Esophagus squamous epithelium (tissue), 5 donors: ENCODE data around the gene MFSD2B. TPM values are rescaled to one million over a fixed set of nuclear protein-coding genes. Genes with fewer than 3 reads are reported as not detected.

Experiments
- DNase-seq: peaks from one replicate; lab custom pipeline; 2025; lab: John Stamatoyannopoulos, UW
- H3K27ac ChIP-seq, 4 donors: fragments of 200-600 bp; sonication (generic); one replicate each; pipeline ENCODE4 v1.5.1; 2016 to 2019; ENCODE audit warnings: mild to moderate bottlenecking in 1 of 4
- H3K27me3 ChIP-seq, 4 donors: fragments of 200-600 bp; sonication (generic); 1 replicate in 3 of 4; 2 replicates in 1 of 4; pipeline versions ENCODE4 v1.5.1 to v1.6.0; 2017 to 2021; ENCODE audit warnings: antibody characterized with exemption in 1 of 4
- H3K36me3 ChIP-seq, 3 donors: fragments of 200-600 bp; sonication (generic); one replicate each; pipeline ENCODE4 v1.5.1; 2016 to 2019
- H3K4me1 ChIP-seq, 3 donors: fragments of 200-600 bp; sonication (generic); one replicate each; pipeline ENCODE4 v1.5.1; 2017 to 2019
- H3K4me3 ChIP-seq, 4 donors: fragments of 200-600 bp; sonication (generic); 1 replicate in 3 of 4; 2 replicates in 1 of 4; pipeline ENCODE4 v1.5.1; 2016 to 2019; ENCODE audit warnings: mild to moderate bottlenecking in 2 of 4, moderate library complexity in 1 of 4
- H3K9me3 ChIP-seq, 3 donors: fragments of 200-600 bp; sonication (generic); one replicate each; pipeline ENCODE4 v1.5.1; 2016 to 2019
- POLR2A ChIP-seq, 4 donors: fragments of 450-650 bp; IDR thresholded peaks; one replicate each; pipeline ENCODE4 v1.6.1; 2017; ENCODE audit warnings: antibody characterized with exemption in 4 of 4, mild to moderate bottlenecking in 4 of 4, moderate library complexity in 3 of 4
- WGBS, 2 donors: methylation state at CpG; one replicate each; pipeline ENCODE4 v1.1.5; 2018; 5-methylcytosine and 5-hydroxymethylcytosine counted together
- intact Hi-C: fragments of 100-400 bp; cut with DNase I; formaldehyde crosslinking; loops from one replicate; pipeline ENCODE4 v1.15.0; 2022
- total RNA-seq, 4 donors: library from RNA; depleted of rRNA; stranded (reverse); fragments of >200 nt; gene quantifications; one replicate each; pipeline ENCODE4 v1.1.0, GENCODE V29; 2016
- TF ChIP-seq, protein P1 (sequence below), 6 experiments: fragments of 450-650 bp in 4 of 6; fragments of 200-600 bp in 2 of 6; sonication (generic) in 2 of 6; IDR thresholded peaks; one replicate each; pipeline ENCODE4 v1.5.1; 2016 to 2019; ENCODE audit warnings: antibody characterized with exemption in 6 of 6, mild to moderate bottlenecking in 4 of 6, moderate library complexity in 4 of 6
- donor health status: DM: yes; HTN: yes; CAD: no.

The MFSD2B gene
- total RNA-seq, 4 donors from 2014 or later, result 0.19 TPM; not detected in 3

DNA sequence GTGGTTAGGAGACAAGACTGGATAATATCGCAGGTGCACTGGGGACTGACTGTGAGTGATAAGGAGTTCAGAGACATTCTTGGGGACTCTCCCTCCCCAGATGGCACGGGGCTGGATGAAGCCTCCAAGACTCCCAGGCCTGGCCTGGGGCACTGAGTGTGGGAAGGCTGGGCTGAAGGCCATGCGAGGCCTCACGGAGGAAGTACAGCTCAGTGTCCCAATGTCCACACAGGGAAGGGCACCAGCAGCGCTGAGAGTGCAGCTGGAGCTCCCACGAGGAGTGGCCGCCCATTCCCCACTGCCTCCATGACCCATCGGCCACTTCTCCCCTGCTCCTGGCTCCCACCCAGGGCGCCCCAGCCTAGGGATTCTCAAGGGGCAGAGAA, 6.5 kb downstream of the MFSD2B start:
- H3K4me3 ChIP-seq, result no peak overlapping the region
- 50 to 60% methylated on average over 1 of the region's 9 CpGs for WGBS, 2 donors
- no peak overlapping the region for H3K27ac ChIP-seq
- no peaks in the 10 kb centered on the region for H3K4me1 ChIP-seq
- intact Hi-C loops, result no loop called here
- TF ChIP-seq, protein P1, sequence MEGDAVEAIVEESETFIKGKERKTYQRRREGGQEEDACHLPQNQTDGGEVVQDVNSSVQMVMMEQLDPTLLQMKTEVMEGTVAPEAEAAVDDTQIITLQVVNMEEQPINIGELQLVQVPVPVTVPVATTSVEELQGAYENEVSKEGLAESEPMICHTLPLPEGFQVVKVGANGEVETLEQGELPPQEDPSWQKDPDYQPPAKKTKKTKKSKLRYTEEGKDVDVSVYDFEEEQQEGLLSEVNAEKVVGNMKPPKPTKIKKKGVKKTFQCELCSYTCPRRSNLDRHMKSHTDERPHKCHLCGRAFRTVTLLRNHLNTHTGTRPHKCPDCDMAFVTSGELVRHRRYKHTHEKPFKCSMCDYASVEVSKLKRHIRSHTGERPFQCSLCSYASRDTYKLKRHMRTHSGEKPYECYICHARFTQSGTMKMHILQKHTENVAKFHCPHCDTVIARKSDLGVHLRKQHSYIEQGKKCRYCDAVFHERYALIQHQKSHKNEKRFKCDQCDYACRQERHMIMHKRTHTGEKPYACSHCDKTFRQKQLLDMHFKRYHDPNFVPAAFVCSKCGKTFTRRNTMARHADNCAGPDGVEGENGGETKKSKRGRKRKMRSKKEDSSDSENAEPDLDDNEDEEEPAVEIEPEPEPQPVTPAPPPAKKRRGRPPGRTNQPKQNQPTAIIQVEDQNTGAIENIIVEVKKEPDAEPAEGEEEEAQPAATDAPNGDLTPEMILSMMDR (IDR thresholded peaks at IDR 0.05), result no peak
- TF ChIP-seq POLR2A (IDR thresholded peaks at IDR 0.05), result no peak
- peaks cover 0 to 3% (median 0%) of the 10 kb centered on the region in 4 donors for H3K27me3 ChIP-seq
- no peak for DNase-seq
- no peaks in the 10 kb centered on the region for H3K9me3 ChIP-seq
- H3K36me3 ChIP-seq, result no peaks in the 10 kb centered on the region

DNA sequence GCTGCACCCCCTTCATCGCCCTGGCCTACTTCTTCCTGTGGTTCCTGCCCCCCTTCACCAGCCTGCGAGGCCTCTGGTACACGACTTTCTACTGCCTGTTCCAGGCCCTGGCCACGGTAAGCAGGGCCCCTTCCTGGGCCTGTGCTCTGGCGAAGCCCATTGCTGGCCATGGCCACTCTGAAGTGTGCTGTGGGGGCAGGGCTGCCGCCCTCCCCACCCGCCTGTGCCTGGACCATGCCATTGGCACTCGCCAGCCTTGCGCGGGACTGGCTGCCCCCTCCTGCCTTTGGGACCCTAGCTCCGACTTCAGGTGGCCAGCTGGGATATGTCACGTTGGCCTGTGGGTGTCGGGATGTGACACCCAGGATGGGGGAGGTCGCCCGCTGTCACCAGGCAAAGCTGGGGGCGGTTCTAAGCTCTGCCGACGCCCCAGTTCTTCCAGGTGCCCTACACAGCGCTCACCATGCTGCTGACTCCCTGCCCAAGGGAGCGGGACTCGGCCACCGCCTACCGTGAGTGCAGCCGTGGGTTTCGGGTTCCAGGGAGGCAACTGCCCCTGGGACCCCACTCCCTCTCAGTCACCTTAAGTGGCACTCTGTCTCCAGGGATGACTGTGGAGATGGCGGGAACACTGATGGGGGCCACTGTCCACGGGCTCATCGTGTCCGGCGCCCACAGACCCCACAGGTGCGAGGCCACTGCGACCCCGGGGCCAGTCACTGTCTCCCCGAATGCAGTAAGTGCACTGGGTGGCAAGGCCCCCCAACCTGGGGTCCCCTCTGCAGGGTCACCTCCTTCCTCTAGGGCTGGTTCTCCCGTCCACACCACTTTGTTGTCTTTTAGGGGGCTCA, 7.2 kb downstream of the MFSD2B start:
- TF ChIP-seq POLR2A (IDR thresholded peaks at IDR 0.05), result no peak
- H3K27ac ChIP-seq, result no peak overlapping the region
- H3K36me3 ChIP-seq, result no peaks in the 10 kb centered on the region
- H3K27me3 ChIP-seq, result no peaks in the 10 kb centered on the region
- no peaks in the 10 kb centered on the region for H3K4me1 ChIP-seq
- no peak overlapping the region for H3K4me3 ChIP-seq
- no peaks in the 10 kb centered on the region for H3K9me3 ChIP-seq
- DNase-seq, result no peak
- 90 to 91% methylated on average over 10 to 15 of the region's 35 CpGs for WGBS, 2 donors
- intact Hi-C loops, result no loop called here

DNA sequence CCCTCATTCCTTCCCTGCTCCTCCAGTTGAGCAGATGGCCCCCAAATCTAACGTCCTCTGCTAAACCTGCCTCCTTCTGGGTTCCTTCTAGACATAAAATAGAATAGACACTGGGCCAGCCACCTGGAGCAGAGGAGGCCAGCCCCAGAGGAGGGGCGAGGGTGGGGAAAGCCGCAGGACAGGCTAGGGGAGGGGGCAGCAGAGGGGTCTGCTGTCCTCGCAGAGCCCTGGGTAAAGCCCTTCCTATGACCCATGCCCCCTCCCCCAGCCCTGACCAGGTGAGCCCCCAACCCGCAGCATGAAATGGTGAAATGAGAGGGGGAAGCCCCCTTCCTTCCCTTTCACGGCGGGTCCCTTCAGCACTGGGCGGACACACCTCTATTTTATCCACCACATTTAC, 7.8 kb downstream of the MFSD2B start:
- Histone ChIP-seq H3K4me3 (no peak overlapping the region), H3K27me3 (no peaks in the 10 kb centered on the region), H3K4me1 (no peaks in the 10 kb centered on the region), H3K27ac (no peak overlapping the region), H3K36me3 (peaks cover 0 to 4% (median 0%) of the 10 kb centered on the region in 3 donors), H3K9me3 (no peaks in the 10 kb centered on the region)
- TF ChIP-seq, protein P1 (IDR thresholded peaks at IDR 0.05), result no peak
- TF ChIP-seq POLR2A (IDR thresholded peaks at IDR 0.05), result no peak
- no peak for DNase-seq
- intact Hi-C loops, result no loop called here
- WGBS, 2 donors, result 82 to 84% methylated on average over 5 to 6 of the region's 8 CpGs

DNA sequence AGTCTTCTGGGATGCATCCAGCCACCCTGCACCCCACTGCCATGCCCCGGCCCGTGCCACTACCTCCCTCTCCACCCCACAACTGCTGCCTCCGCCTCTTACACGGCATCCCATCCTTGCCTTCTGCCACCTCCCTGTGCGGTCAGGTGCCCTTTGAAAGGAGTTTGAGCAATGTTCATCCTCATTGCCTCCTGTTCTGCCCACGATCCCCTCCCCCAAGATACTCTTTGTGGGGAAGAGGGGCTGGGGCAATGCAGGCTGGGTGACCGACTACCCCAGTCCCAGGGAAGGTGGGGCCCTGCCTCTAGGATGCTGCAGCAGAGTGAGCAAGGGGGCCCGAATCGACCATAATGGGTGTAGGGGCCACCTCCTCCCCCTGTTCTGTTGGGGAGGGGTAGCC, 8.4 kb downstream of the MFSD2B start:
- no peaks in the 10 kb centered on the region for H3K9me3 ChIP-seq
- H3K27ac ChIP-seq, result no peak overlapping the region
- peaks cover 0 to 9% (median 0%) of the 10 kb centered on the region in 3 donors for H3K36me3 ChIP-seq
- TF ChIP-seq, protein P1 (IDR thresholded peaks at IDR 0.05), result no peak
- TF ChIP-seq POLR2A (IDR thresholded peaks at IDR 0.05), result no peak
- no peak for DNase-seq
- H3K4me3 ChIP-seq, result no peak overlapping the region
- H3K27me3 ChIP-seq, result no peaks in the 10 kb centered on the region
- H3K4me1 ChIP-seq, result no peaks in the 10 kb centered on the region
- intact Hi-C loops, result no loop called here
- WGBS, 2 donors, result 71 to 79% methylated on average over 4 to 9 of the region's 9 CpGs

DNA sequence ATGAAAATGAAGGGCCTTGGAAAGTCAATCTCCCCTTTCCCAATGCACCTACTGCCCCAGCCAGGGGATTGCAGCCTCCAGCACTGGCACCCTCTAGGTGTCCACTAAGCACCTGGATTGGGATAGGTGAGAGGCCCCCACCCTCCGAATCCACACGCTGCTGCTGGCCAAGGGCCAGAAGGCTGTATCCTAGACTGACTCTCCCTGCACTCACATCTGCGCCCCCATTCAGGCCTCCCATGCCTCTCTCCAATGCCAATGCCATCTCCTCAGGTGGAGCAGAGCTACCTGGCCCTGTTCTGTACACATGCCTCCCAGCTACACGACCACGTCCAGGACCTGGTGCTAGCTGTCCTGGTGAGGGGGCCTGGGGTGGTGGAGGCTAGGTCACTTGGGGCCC, 9.8 kb downstream of the MFSD2B start:
- intact Hi-C loops, result no loop called here
- Histone ChIP-seq H3K4me1 (no peaks in the 10 kb centered on the region), H3K27me3 (no peaks in the 10 kb centered on the region), H3K36me3 (peaks cover 0 to 24% (median 0%) of the 10 kb centered on the region in 3 donors), H3K4me3 (no peak overlapping the region), H3K27ac (no peak overlapping the region), H3K9me3 (no peaks in the 10 kb centered on the region)
- TF ChIP-seq POLR2A (IDR thresholded peaks at IDR 0.05), result no peak
- TF ChIP-seq, protein P1 (IDR thresholded peaks at IDR 0.05), result no peak
- no peak for DNase-seq
- WGBS, 2 donors, result 60 to 100% methylated on average over 1 of the region's 5 CpGs
